GM19025 (cell line): ENCODE results near the gene HSD11B1.
"Not testable (repeated sequence)": the region's sequence is repeated elsewhere in the genome, so short reads cannot be mapped to it uniquely, and the experiment has no call there.

Experiments used
- ATAC-seq: cut with Tn5 transposase; IDR thresholded peaks from one replicate; pipeline ENCODE4 v1.9.1; 2021; ENCODE audit warnings: mild to moderate bottlenecking, low read depth, moderate library complexity; ENCODE audit not compliant: unreplicated experiment

Gene HSD11B1

GRCh38 chr1:209689477-209689876, 15.2 kb upstream of the HSD11B1 start:
- ATAC-seq: no peak

DNA sequence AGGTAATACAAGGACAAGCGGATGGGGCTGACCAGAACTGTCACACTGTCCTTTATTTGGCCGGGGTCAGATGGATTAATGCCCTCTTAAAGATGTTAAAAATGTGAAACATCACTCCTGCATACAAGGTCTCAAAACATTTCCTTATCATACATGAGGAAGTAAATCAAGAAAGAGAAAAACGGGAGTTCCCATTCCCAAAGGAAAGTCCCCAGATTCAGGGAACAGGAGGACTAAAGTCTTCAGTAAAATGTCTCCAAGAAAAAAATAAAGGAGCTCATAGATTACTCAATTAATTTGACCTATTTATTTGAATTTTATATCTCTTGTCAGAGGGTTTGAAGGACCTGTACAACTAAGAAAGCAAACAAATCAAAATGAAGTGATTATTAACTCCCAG, 13.4 kb upstream of the HSD11B1 start:
- ATAC-seq: no peak

DNA sequence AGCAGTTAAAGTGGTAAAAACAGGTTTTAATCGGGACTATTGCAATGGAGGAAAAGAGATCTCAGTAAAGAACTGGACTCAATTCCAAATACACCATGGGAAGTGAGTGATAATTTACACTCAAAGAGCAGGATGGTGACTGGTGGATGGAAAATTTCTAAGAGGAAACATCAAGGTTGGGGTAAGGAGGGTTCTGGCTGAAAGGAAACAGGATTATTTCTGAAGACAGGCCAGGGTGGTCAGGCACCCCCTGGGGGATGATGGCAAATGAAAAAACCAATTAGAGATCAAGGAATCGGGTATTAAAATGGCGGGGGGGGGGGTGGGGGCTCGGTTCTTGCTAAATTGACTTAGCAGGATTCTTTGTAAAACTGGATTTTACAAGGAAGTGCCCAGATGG, 12.3 kb upstream of the HSD11B1 start:
- no peak for ATAC-seq

GRCh38 chr1:209692745-209693504, 11.7 kb upstream of the HSD11B1 start:
- peak; percentile 64 for ATAC-seq

DNA sequence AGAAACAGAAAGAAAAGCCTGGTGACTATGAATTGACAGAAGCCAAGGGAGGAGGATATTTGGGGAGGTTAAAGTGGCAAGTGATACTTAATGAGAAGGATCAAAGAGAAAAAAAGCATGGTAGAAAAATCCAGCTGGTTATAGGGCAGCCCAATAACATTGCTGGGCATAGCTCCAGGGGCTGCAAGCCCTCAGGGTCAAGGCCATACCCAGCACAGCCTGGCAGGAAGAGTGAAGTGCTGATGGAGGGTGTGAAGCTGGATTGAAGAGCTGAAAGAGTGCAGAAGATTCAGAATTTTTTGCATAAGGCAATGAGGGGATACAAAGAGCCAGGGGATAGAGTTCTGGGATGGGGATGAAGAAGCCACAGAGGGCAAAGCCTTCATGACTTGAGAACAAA, 8.0 kb upstream of the HSD11B1 start:
- ATAC-seq: no peak

DNA sequence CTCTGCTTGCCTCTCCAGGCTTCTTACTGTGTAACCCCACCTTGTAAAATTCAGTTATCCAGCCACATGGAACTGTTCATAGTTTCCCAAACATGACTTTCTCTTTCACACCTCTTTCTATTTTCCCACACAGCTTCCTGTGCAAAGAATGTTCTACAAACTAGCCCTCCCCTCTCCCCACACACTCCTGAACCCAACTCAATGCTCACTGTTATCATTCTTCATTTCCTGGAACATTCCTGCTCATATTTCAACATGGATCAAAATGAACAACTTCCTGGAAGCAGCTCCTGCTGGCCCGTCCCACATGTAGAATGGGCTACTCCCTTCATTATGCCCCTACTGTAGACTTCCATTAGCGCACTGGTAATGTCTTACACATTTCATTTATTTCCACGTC, 7.5 kb upstream of the HSD11B1 start:
- ATAC-seq: no peak

GRCh38 chr1:209700686-209701085, 4.0 kb upstream of the HSD11B1 start:
- ATAC-seq: not testable (repeated sequence)

- no peak for ATAC-seq
Observed at GRCh38 chr1:209702832-209703231, 1.8 kb upstream of the HSD11B1 start.

DNA sequence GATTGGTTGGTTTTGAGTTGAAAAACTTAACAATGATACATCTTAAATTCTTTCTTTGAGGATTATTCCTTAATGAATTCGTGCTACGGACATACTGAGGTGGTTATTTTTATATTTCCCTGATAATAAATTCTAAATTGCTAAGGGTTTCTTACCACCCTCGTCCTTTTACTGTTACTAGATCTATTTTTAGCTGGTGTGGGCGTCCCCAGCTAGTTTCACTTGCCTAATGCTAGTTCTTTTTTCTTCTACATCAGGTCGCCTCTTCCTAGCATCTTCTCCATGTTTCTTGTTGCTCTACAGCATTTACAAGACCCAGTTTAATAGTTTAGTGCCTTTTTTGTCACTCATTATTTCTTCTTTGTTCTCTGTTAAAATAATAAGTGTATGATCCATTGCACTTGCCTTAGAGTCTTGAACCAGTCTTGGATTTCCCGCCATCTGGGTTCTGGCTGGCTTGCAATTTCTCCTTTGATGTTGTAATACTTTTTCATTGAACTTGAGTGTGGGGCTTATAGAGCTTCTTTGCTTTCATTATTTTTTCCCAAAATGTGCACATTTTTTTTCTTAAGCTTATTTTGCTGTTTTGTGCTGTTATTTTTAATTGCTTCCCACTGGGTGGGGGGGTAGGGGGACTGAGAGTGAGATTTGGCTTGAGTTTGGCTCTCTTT, 677 bp upstream of the HSD11B1 start:
- no peak for ATAC-seq

- ATAC-seq: no peak
Observed at GRCh38 chr1:209705033-209705598, 470 bp downstream of the HSD11B1 start.

GRCh38 chr1:209706622-209707021, 2.0 kb downstream of the HSD11B1 start:
- ATAC-seq: no peak

DNA sequence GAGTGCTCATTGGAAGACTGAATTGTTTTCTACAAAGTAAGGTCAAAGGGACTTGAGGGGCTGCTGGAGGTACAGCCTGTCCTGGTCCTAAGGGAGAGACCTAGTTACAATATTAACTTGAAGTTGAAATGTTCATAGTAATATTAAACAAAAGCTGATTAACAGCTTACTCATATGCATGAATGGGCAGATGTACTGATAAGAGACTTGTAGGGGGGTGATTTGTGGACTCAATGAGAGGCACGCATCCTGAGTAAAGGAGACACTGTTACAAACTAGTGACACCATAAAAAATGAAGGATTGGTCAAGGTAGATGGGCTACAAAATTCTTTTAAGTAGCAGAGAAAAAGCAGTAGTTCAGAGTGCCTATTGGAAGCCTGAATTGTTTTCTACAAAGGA, 2.7 kb downstream of the HSD11B1 start:
- no peak for ATAC-seq

DNA sequence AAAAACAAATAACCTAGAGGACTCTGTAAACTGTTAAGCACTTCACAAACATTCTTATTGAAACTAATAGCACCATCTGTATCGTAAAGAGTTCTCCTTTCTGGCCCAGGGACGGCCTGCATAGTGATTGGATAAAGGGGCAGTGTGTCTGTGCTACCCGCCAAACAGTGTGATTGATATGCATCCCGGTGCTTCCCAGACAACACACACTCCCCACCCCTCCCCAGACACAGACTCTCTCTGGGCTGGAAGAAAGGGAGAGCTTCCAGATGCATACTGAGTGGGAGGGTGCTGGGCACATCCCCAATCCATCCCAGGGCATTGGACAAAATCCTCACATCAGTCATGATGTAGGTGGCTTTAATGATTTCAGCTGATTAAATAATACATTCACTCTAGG, 3.7 kb downstream of the HSD11B1 start:
- no peak for ATAC-seq

DNA sequence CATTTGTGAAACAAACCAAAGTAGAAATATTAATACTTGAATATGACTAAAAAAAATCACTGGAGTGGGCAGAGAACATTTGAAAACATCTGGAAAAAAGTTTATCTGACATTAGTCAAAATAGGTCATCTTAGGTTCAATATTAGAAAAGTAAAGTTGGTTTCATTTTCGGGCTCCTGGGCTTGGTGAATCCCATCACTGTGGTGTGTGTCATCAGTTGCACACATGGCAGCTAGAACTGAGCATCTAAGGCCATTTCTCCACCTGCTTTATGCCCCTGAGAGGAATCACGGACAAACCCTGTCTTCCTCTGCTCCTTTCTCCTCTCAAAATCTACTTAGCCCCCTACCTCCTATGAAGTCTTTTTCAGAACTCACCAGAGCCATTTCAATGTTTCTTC, 5.4 kb downstream of the HSD11B1 start:
- no peak for ATAC-seq

GRCh38 chr1:209710847-209711246, 6.2 kb downstream of the HSD11B1 start:
- no peak for ATAC-seq

DNA sequence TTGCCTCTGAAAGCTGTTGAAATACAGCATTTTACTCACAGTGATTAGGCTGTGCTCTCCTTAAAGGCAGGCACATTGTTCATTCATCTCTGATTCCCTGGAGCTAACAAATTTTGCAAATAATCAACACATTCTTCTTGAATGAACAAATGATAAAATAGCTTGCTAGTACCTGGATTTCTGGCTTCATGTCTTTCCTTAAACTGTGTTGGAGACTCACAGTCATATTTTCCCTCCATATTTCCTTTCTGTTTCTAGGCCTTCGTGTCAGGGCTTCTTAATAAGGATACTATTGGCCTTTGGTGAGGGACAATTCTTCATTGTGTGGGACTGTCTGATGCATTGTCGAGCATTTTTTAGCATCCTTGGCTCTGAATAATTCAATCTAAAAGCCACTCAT, 9.7 kb downstream of the HSD11B1 start:
- ATAC-seq: no peak

DNA sequence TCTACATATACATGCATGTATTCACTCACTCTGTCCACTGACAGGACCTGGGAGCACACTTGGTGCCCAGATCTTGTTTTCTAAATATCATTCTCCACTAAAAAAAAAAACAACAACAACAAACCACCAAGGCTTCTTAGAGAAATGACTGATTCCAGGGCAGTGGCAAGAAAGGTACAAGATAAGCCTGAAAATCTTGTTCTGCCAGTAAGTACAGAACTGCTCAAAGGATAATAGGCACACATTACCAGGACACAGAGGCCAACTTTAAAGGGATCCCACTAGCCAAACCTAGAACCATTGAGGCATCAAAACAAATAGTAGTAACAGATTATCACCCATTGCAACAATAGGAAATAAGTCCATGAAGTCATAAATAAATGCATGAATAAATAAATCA, 10.7 kb downstream of the HSD11B1 start:
- ATAC-seq: no peak

- ATAC-seq: no peak
Observed at GRCh38 chr1:209717818-209718217, 13.2 kb downstream of the HSD11B1 start.

DNA sequence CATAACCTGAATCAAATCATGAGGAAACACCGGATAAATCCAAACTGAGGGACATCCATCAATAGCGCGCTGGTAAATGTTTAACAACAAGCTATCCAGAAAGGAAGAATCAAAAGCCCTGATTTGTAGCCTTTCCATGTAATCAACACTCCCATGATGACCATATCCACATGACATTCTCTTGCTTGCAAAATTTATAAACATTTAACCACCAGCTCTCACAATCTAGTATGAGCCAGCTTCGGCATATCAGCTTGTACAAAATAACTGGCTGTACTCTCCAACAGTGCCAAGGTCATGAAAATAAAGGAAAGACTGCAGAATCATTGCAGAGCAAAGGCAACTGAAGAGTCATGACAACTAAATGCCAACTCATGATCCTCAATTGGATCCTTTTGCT, 15.7 kb downstream of the HSD11B1 start:
- no peak for ATAC-seq

DNA sequence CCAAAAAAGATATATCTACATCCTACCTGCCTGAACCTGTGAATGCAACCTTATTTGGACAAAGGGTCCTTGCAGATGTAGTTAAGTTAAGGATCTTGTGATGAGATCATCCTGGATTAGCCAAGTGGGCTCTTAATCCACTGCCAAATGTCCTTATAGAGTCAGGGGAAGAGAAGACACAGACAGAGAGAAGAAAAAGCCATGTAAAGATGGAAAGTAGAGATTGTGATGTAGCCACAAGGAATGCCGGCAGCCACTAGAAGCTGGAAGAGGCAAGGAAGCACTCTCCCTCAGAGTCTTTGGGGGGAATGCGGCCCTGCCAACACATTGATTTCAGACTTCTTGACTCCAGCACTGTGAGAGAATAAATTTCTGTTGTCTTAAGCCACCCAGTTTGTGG, 16.2 kb downstream of the HSD11B1 start:
- ATAC-seq: no peak

DNA sequence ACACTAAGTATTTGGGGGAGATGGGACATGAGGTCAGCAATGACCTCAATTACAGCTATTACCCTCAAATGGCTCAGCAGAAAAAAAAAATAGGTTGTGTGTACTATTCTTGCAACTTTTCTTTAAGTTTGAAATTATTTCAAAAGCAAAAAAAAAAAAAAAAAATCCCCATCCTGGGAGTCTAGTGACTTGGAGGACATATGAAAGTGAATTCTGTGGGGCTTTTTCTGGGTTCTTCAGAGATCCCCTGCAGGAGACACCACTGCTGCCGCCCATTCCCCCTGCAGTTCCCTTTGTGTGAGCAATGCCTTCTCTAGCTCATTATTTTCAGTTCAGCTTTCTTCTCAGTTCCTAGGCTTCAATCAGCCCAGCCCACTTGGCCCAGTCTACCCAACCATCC, 16.7 kb downstream of the HSD11B1 start:
- ATAC-seq: no peak

- ATAC-seq: no peak
Observed at GRCh38 chr1:209723265-209723664, 18.6 kb downstream of the HSD11B1 start.
